Measurements from ENCODE around the gene LIF.

DNA sequence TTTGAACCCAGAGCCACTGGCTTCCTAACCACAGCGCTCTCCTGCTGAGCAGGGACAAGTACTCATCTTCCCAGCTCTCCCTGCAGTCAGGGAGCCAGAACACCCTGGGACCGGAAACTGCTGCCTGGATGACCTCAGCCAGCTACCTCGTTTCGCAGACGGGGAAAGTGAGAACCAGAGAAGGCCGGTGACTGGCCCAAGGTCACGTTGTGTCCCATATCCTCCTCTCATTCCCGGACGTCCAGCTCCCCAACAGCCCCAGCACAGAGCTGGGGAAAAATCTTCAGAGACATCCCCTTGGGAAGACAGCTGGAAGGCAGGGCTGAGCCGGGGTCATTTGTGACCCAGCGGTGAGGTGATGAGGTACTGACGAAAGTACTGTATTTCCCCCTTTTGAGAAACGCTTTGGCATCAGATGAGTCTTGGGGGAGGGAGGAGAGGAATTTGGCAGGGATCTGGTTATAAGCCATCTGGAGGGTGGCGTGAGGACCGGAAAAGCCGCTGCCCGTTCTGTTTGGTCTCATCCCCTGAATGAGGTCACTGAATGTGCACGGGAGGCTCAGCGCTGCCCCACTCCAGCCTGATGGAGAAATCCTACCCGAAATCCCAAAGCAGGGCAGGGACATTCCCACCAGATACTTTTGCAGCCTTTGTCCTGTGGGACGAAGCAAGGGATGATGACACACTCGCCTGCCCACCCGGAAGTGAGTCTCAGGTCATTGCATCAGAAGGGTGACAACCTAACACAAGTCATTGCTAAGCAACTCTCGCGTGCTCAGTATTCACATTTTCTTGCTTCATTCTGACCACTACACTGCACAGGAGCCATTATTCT, 41.1 kb downstream of the LIF start:
- TF ChIP-seq POLR2A (IDR thresholded peaks at IDR 0.05): no peak
- TF ChIP-seq, protein P1, sequence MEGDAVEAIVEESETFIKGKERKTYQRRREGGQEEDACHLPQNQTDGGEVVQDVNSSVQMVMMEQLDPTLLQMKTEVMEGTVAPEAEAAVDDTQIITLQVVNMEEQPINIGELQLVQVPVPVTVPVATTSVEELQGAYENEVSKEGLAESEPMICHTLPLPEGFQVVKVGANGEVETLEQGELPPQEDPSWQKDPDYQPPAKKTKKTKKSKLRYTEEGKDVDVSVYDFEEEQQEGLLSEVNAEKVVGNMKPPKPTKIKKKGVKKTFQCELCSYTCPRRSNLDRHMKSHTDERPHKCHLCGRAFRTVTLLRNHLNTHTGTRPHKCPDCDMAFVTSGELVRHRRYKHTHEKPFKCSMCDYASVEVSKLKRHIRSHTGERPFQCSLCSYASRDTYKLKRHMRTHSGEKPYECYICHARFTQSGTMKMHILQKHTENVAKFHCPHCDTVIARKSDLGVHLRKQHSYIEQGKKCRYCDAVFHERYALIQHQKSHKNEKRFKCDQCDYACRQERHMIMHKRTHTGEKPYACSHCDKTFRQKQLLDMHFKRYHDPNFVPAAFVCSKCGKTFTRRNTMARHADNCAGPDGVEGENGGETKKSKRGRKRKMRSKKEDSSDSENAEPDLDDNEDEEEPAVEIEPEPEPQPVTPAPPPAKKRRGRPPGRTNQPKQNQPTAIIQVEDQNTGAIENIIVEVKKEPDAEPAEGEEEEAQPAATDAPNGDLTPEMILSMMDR (IDR thresholded peaks at IDR 0.05): no peak

Data from tibial nerve (tissue), 3 donors.